HepG2 (cell line): ENCODE measurements around the gene SUSD4. TPM values are rescaled to one million over a fixed set of nuclear protein-coding genes. Genes with fewer than 3 reads are reported as not detected.

ENCODE experiments used
- ATAC-seq: fragments of 200-7000 bp; cut with Tn5 transposase; 3 replicates; pipeline ENCODE4 v1.9.1; 2020; ENCODE audit warnings: mild to moderate bottlenecking, moderate library complexity
- BruUV-seq: library from RNA; stranded (reverse); fragments of 400-500 nt; replicated peaks from 2 replicates; lab custom pipeline; 2021; lab: Mats Ljungman, UMichigan
- CTCF ChIA-PET: fragments of 300-600 bp; formaldehyde crosslinking; extraction: SDS; loops from one replicate; lab custom pipeline; 2021; ENCODE audit warnings: low total read pairs, inconsistent platforms, low intra/inter-chr PET ratio; lab: Yijun Ruan, JAX
- POLR2A ChIA-PET: fragments of 350-600 bp; sonication (Branson Sonifier 250); formaldehyde crosslinking; loops from one replicate; lab custom pipeline; 2020; ENCODE audit warnings: antibody characterized with exemption, inconsistent platforms; lab: Yijun Ruan, JAX
- DNase-seq: peaks from one replicate; pipeline ENCODE4 v3.0.0-alpha.2; 2015; ENCODE audit warnings: low spot score
- FAIRE-seq: peaks from 3 replicates; lab custom pipeline; 2011; peaks lifted over from hg19 to GRCh38; lab: Jason Lieb, UNC
- H2AFZ ChIP-seq: one replicate; pipeline ENCODE4 v1.6.1; 2011; ENCODE audit warnings: low read length, inconsistent platforms
- H3K27ac ChIP-seq: fragments of 300-600 bp; 3 replicates; pipeline ENCODE4 v1.8.0; 2011; ENCODE audit warnings: mixed run types, mild to moderate bottlenecking, mixed read lengths, low read length, inconsistent platforms; ENCODE audit not compliant: insufficient read depth; ENCODE audit errors: extremely low read length
- H3K27me3 ChIP-seq, 2 experiments: fragments of 200-600 bp in 1 of 2; 2 replicates in 1 of 2; 3 replicates in 1 of 2; pipeline versions ENCODE4 v1.6.0 to v1.8.0; 2011; ENCODE audit warnings: low read length in 2 of 2, mild to moderate bottlenecking in 2 of 2, moderate library complexity in 2 of 2, inconsistent platforms in 1 of 2; ENCODE audit not compliant: insufficient read depth in 2 of 2, control insufficient read depth in 1 of 2
- H3K36me3 ChIP-seq, 2 experiments: fragments of 200-600 bp in 1 of 2; replicated peaks in 1 of 2; 2 replicates in 1 of 2; 3 replicates in 1 of 2; pipeline versions ENCODE4 v1.5.1 to v1.8.0; 2011; ENCODE audit warnings: low read length in 2 of 2, inconsistent platforms in 1 of 2; ENCODE audit not compliant: insufficient read depth in 2 of 2, control insufficient read depth in 1 of 2
- H3K4me1 ChIP-seq: 2 replicates; pipeline ENCODE4 v1.5.1; 2012; ENCODE audit warnings: low read length, inconsistent platforms; ENCODE audit not compliant: insufficient read depth
- H3K4me2 ChIP-seq: 2 replicates; pipeline ENCODE4 v1.6.0; 2011; ENCODE audit warnings: low read depth, low read length, inconsistent platforms
- H3K4me3 ChIP-seq, 3 experiments: fragments of 200-600 bp in 1 of 3; sonication (generic), shearing (Covaris generic) in 1 of 3; replicated peaks in 1 of 3; 2 replicates each; pipeline ENCODE4 v1.5.1; 2011 to 2016; ENCODE audit warnings: low read length in 3 of 3, inconsistent platforms in 2 of 3, low read depth in 2 of 3, mild to moderate bottlenecking in 2 of 3, control low read depth in 1 of 3, mixed read lengths in 1 of 3; ENCODE audit not compliant: insufficient read depth in 1 of 3
- H3K79me2 ChIP-seq: one replicate; pipeline ENCODE4 v1.6.1; 2011; ENCODE audit warnings: low read length, inconsistent platforms; ENCODE audit not compliant: insufficient read depth
- H3K9ac ChIP-seq: 2 replicates; pipeline ENCODE4 v1.6.0; 2011; ENCODE audit warnings: mild to moderate bottlenecking, low read depth, low read length, inconsistent platforms; ENCODE audit not compliant: insufficient read depth
- H3K9me3 ChIP-seq: 2 replicates; pipeline ENCODE4 v1.5.1; 2012; ENCODE audit warnings: mild to moderate bottlenecking, low read length
- H4K20me1 ChIP-seq: 2 replicates; pipeline ENCODE4 v1.6.0; 2011; ENCODE audit warnings: inconsistent platforms, mild to moderate bottlenecking, low read length, moderate library complexity; ENCODE audit not compliant: insufficient read depth
- MAFF ChIP-seq: IDR thresholded peaks from 2 replicates; pipeline ENCODE4 v1.6.1; 2011; ENCODE audit warnings: low read depth, low read length, improper control_type of control experiment
- MAFK ChIP-seq, 2 experiments: IDR thresholded peaks in 1 of 2; conservative IDR thresholded peaks in 1 of 2; 2 replicates each; pipeline ENCODE4 v1.6.1; 2011; ENCODE audit warnings: improper control_type of control experiment in 2 of 2, low read length in 2 of 2
- MXD4 ChIP-seq: IDR thresholded peaks from 2 replicates; pipeline ENCODE4 v1.6.1; 2016; ENCODE audit warnings: mild to moderate bottlenecking, missing biosample characterization, missing genetic modification reagents
- NFE2L1 ChIP-seq: sonication (generic); formaldehyde crosslinking; IDR thresholded peaks from 2 replicates; pipeline ENCODE4 v1.4.0; 2020; ENCODE audit warnings: missing genetic modification reagents, mild to moderate bottlenecking, borderline replicate concordance
- TEF ChIP-seq: sonication (generic); formaldehyde crosslinking; IDR thresholded peaks from 2 replicates; pipeline ENCODE4 v1.5.0; 2020; ENCODE audit warnings: missing genetic modification reagents
- ZNF263 ChIP-seq: sonication (generic); formaldehyde crosslinking; IDR thresholded peaks from 2 replicates; pipeline ENCODE4 v1.4.0; 2020; ENCODE audit warnings: missing genetic modification reagents
- ZNF343 ChIP-seq: sonication (generic); formaldehyde crosslinking; IDR thresholded peaks from 2 replicates; pipeline ENCODE4 v1.4.0; 2020; ENCODE audit warnings: mild to moderate bottlenecking, missing genetic modification reagents
- ZNF407 ChIP-seq: sonication (generic); formaldehyde crosslinking; IDR thresholded peaks from one replicate; pipeline ENCODE4 v1.5.1; 2020; ENCODE audit warnings: mild to moderate bottlenecking, missing genetic modification reagents; ENCODE audit errors: not compliant biosample characterization
- ZNF766 ChIP-seq: sonication (generic); formaldehyde crosslinking; IDR thresholded peaks from 2 replicates; pipeline ENCODE4 v1.5.0; 2020; ENCODE audit warnings: missing genetic modification reagents, borderline replicate concordance
- WGBS: methylation state at CpG from one replicate; pipeline ENCODE4 v1.1.6; 2017; ENCODE audit warnings: low lambda C conversion rate; 5-methylcytosine and 5-hydroxymethylcytosine counted together
- in situ Hi-C: cut with HindIII; loops from 2 replicates; pipeline ENCODE4 v1.10.0; 2017; ENCODE audit warnings: low pct_unique_long_range_greater_than_20kb; ENCODE audit not compliant: extremely low pct_ligation_motif_present
- intact Hi-C: fragments of 100-400 bp; cut with micrococcal nuclease; formaldehyde crosslinking; loops from one replicate; pipeline ENCODE4 v1.10.0; 2022; ENCODE audit not compliant: unreplicated experiment
- polyA plus RNA-seq, 8 experiments: library from polyadenylated mRNA; depleted of rRNA in 3 of 8; stranded (reverse) in 7 of 8; unstranded in 1 of 8; fragments of >200 nt; fragmentation: Illumina TruSeq in 4 of 8; extraction: Trizol in 4 of 8; gene quantifications; 2 replicates each; pipeline versions ENCODE4 v1.2.1 to v1.2.3, GENCODE V29; 2011 to 2016; ENCODE audit warnings: low read depth in 4 of 8, missing spikeins in 1 of 8, mixed read lengths in 1 of 8; ENCODE audit not compliant: insufficient read depth in 1 of 8
- total RNA-seq, 5 experiments: library from RNA; depleted of rRNA; stranded (reverse); fragments of >200 nt; fragmentation: Illumina TruSeq; extraction: Trizol; gene quantifications; 2 replicates each; pipeline ENCODE4 v1.2.3, GENCODE V29; 2016; ENCODE audit warnings: low read depth in 1 of 5

SUSD4 gene
- total and polyA plus RNA-seq, 2 of the 13 experiments (the other 11 are each of a cell fraction or from before 2014, with no cell fraction given): not detected

GRCh38 chr1:223320959-223321358 is 43.0 kb downstream of the SUSD4 start:
- no peak overlapping the region for H2AFZ ChIP-seq
- peaks cover 0 to 4% of the 10 kb centered on the region in 2 experiments; a peak in 1 of 5 replicates for H3K27me3 ChIP-seq
- H3K4me3 ChIP-seq: no peak overlapping the region
- CTCF ChIA-PET: no interaction called here
- intact Hi-C loops: no loop called here
- no peaks in the 10 kb centered on the region for H3K9me3 ChIP-seq
- no peak overlapping the region for H3K9ac ChIP-seq
- H3K4me1 ChIP-seq: no peaks in the 10 kb centered on the region
- TF ChIP-seq ZNF766 (CRISPR knock-in tag): no peak
- peak; percentile 15; the same call in 1 of the 2 replicates for TF ChIP-seq MAFF
- peak; percentile 46 to 67; a peak in 2 of 4 replicates for TF ChIP-seq MAFK (conservative IDR thresholded peaks at IDR 0.05 in 1 of 2, IDR thresholded peaks at IDR 0.05 in 1 of 2; ENCODE audit: low read length in 2 of 2)
- TF ChIP-seq, all 625 proteins: peak for 2
- no peak for ATAC-seq
- in situ Hi-C loops: no loop called here
- no peaks in the 10 kb centered on the region for H3K79me2 ChIP-seq
- H3K4me2 ChIP-seq: no peak overlapping the region
- POLR2A ChIA-PET: no interaction called here
- 10% methylated on average over 6 of the region's 6 CpGs for WGBS
- no peak for DNase-seq
- FAIRE-seq: no peak
- BruUV-seq: no TSS peak
- H3K36me3 ChIP-seq: no peaks in the 10 kb centered on the region
- no peaks in the 10 kb centered on the region for H4K20me1 ChIP-seq
- H3K27ac ChIP-seq: no peak overlapping the region

- Histone ChIP-seq H3K4me3 (no peak overlapping the region), H3K79me2 (no peaks in the 10 kb centered on the region), H3K27me3 (peaks cover 0 to 4% of the 10 kb centered on the region in 2 experiments; a peak in 2 of 5 replicates), H3K4me2 (no peak overlapping the region), H3K36me3 (no peaks in the 10 kb centered on the region), H3K27ac (no peak overlapping the region), H4K20me1 (no peaks in the 10 kb centered on the region), H3K9ac (no peak overlapping the region), H3K4me1 (no peaks in the 10 kb centered on the region), H3K9me3 (no peaks in the 10 kb centered on the region), H2AFZ (no peak overlapping the region)
- intact Hi-C loops: no loop called here
- no TSS peak for BruUV-seq
- FAIRE-seq (no peak), DNase-seq (no peak), ATAC-seq (no peak)
- in situ Hi-C loops: no loop called here
- WGBS: 35% methylated on average over 11 of the region's 11 CpGs
- CTCF ChIA-PET: no interaction called here
- POLR2A ChIA-PET: no interaction called here
- no peak for TF ChIP-seq ZNF407
- TF ChIP-seq ZNF263 (CRISPR knock-in tag): no peak
- no peak for TF ChIP-seq NFE2L1 (CRISPR knock-in tag)
- TF ChIP-seq MXD4 (CRISPR knock-in tag): no peak
- no peak for TF ChIP-seq TEF (CRISPR knock-in tag)
- TF ChIP-seq ZNF343 (CRISPR knock-in tag): no peak
Observed at GRCh38 chr1:223319905-223320580, 43.9 kb downstream of the SUSD4 start.
